ENCODE measurements around the gene EPOP.
"Not testable (repeated sequence)": the region's sequence is repeated elsewhere in the genome, so short reads cannot be mapped to it uniquely, and the experiment has no call there.

Gene EPOP

GRCh38 chr17:38654411-38655398 lies 20.1 kb downstream of the EPOP start:
- FAIRE-seq (no peak), DNase-seq (ENCODE audit: insufficient read length, low spot score) (no peak)

GRCh38 chr17:38653679-38654078 lies 21.1 kb downstream of the EPOP start:
- no peak for FAIRE-seq
- DNase-seq (ENCODE audit: insufficient read length, low spot score): no peak

DNA sequence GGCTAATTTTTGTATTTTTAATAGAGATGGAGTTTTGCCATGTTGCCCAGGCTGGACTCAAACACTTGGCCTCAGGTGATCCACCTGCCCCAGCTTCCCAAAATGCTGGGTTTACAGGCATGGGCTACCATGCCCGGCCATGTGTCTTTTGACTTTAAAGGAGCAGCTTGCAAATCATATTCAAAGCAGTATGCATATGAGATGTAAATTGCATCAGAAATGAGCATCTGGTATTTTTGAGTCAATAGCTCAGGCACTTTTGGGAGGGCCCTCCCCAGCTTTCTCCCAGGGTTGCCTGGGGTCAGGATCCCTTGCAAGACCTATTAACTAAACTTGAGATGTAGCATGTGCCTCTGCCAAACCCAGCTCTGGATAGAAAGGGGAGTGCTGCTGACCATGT lies 21.5 kb downstream of the EPOP start:
- no peak for FAIRE-seq
- no peak for DNase-seq (ENCODE audit: insufficient read length, low spot score)

DNA sequence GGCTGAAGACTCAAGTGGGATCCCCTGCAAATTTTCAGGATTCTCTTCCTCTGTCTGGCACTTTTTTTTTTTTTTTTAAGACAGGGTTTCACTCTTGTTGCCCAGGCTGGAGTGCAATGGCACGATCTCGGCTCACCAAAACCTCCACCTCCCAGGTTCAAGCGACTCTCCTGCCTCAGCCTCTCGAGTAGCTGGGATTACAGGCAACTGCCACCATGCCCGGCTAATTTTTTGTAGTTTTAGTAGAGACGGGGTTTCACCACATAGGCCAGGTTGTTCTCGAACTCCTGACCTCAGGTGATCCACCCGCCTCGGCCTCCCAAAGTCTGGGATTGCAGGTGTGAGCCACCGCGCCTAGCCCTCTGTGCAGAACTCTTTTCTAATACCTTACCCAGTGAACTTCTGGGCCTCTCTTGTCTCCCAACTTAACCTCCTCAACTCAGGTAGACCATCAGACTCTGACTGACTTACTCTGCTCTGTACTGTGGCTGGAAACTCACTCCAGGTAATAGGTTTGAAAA lies 24.0 kb downstream of the EPOP start:
- DNase-seq (ENCODE audit: insufficient read length, low spot score); FAIRE-seq: not testable (repeated sequence)

DNA sequence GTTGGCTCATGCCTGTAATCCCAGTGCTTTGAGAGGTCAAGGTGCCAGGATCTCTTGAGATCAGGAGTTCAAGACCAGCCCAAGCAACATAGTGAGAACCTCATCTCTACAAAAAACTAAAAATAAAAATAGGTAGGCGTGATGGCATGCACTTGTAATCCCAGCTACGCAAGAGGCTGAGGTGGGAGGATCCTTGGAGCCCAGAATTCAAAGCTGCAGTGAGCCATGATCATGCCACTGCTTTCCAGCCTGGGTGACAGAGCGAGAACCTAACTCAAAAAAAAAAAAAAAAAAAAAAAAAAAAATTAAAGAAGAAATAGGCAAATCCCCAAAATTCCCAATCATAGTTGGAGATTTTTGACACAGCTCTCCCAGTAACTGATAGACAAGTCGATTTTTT lies 36.8 kb downstream of the EPOP start:
- FAIRE-seq (no peak), DNase-seq (ENCODE audit: insufficient read length, low spot score) (no peak)

DNA sequence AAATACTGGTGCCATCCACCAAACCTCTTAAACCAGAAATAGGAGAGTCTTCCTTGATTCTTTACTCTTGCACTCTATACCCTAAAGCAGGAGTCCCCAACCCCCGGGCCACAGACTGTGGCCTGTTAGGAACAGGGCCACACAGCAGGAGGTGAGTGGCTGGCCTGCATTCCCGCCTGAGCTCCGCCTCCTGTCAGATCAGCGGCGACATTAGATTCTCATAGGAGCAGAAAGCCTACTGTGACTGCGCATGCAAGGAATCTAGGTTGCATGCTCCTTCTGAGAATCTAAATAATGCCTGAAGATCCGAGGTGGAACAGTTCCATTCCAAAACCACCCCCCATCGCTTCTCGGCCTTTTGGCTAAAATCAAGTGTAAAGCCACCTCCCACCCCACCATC lies 38.7 kb downstream of the EPOP start:
- no peak for DNase-seq (ENCODE audit: insufficient read length, low spot score)
- no peak for FAIRE-seq

GRCh38 chr17:38632334-38632733 lies 42.4 kb downstream of the EPOP start:
- no peak for DNase-seq (ENCODE audit: insufficient read length, low spot score)
- no peak for FAIRE-seq

DNA sequence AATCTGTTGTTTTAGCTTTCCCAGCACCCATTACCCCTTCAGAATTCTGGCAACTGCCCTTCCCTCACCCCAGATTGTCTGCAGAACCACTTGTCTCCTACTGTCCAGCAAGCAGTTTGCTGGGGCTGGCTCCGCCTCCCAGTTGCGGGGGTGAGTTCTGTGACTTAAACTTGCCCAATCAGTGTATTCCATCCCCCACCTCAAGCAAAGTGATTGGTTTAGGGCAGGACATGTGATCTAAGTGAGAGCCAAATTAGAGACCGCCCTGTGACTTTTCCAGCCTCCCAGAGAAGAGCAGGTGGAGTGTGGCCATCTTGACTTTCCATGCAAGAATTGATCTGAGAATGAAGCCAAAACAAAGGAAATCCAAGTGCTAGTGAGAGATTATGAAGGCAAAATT lies 46.3 kb downstream of the EPOP start:
- DNase-seq (ENCODE audit: insufficient read length, low spot score) (peak; percentile 72), FAIRE-seq (no peak)

DNA sequence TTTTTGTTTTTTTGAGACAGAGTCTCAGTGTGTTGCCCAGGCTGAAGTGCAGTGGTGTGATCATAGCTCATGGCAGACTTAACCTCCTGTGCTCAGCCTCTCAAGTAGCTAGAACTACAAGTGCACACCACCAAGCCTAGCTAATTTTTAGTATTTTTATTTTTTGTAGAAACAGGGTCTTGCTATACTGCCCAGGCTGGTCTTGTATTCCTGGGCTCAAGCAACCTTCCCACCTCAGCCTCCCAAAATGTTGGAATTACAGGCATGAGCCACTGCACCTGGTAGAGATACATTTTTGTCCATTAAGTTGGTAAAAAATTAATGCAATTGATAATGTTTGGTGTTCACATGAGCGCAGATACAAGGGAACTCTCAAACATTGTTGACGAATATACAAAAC lies 46.8 kb downstream of the EPOP start:
- no peak for DNase-seq (ENCODE audit: insufficient read length, low spot score)
- no peak for FAIRE-seq

DNA sequence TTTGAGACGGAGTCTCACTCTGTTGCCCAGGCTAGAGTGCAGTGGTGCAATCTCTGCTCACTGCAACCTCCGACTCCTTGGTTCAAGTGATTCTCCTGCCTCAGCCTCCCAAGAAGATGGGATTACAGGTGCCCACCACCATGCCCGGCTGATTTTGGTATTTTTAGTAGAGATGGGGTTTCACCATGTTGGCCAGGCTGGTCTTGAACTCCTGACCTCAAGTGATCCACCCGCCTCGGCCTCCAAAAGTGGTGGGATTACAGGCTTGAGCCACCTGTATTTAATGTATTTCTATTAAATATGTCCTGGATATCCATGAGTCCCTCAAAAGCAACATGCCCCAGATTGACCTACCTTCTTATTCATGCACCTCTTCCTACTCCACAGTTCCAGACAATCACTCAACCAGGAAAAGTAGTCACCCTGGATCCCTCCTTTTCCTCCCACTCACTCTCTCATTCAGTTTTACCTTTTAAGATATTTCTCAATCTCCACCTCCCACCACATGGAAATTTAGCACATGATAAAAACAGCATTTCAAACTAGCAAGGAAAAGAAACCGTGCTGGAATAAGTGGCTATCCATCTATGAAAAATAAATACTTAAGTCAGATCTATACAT lies 48.0 kb downstream of the EPOP start:
- not testable (repeated sequence) for FAIRE-seq; DNase-seq (ENCODE audit: insufficient read length, low spot score)

DNA sequence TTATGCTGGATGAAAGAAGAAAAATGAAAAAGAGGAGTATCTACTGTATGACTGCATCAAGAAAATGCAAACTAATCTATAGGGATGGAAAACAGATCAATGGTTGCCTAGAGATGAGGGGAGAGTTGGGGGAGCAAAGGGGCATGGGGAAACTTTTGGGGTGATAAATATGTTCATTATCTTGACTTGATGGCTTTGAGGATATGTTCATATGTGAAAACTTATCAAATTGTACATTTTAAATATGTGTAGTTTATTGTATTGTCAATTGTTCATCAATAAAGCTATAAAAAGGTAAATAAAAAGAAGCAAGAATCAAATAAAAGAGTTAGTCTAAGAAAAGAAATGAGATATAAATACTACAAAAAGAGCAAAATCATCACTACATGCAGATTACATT lies 49.3 kb downstream of the EPOP start:
- DNase-seq (ENCODE audit: insufficient read length, low spot score) (no peak), FAIRE-seq (no peak)

GRCh38 chr17:38624782-38625355 lies 49.9 kb downstream of the EPOP start:
- DNase-seq (ENCODE audit: insufficient read length, low spot score); FAIRE-seq: not testable (repeated sequence)

Data from HTR-8/SVneo (cell line).